Spinal cord (tissue), 10 donors: ENCODE measurements around the gene APOBEC3A. TPM values are rescaled to one million over a fixed set of nuclear protein-coding genes. Genes with fewer than 3 reads are reported as not detected.
"Not testable (repeated sequence)": the region's sequence is repeated elsewhere in the genome, so short reads cannot be mapped to it uniquely, and the experiment has no call there.

Experiments
- DNase-seq, 6 donors: peaks; one replicate each; pipeline versions ENCODE4 v3.0.0 to v3.0.0-alpha.2; 2013 to 2015; ENCODE audit warnings: low spot score in 6 of 6, low read depth in 4 of 6
- H3K27ac ChIP-seq: one replicate; pipeline ENCODE4 v1.5.1; 2013; ENCODE audit warnings: low read depth, low read length, control low read depth
- H3K27me3 ChIP-seq: one replicate; pipeline ENCODE4 v1.6.1; 2013; ENCODE audit warnings: low read length; ENCODE audit not compliant: control insufficient read depth, insufficient read depth
- H3K36me3 ChIP-seq: one replicate; pipeline ENCODE4 v1.6.1; 2013; ENCODE audit warnings: low read length; ENCODE audit not compliant: control insufficient read depth, insufficient read depth
- H3K4me1 ChIP-seq: one replicate; pipeline ENCODE4 v1.6.1; 2013; ENCODE audit warnings: low read length; ENCODE audit not compliant: control insufficient read depth, insufficient read depth
- H3K4me3 ChIP-seq: one replicate; pipeline ENCODE4 v1.5.1; 2013; ENCODE audit warnings: low read depth, low read length, control low read depth
- H3K9me3 ChIP-seq: one replicate; pipeline ENCODE4 v1.6.1; 2013; ENCODE audit warnings: low read length; ENCODE audit not compliant: control insufficient read depth, insufficient read depth
- WGBS: methylation state at CpG from one replicate; pipeline ENCODE4 v1.1.5; 2013; ENCODE audit warnings: missing lambda C conversion rate; ENCODE audit not compliant: insufficient coverage; 5-methylcytosine and 5-hydroxymethylcytosine counted together
- polyA plus RNA-seq, 2 donors: library from polyadenylated mRNA; unstranded; fragments of 120-200 nt; gene quantifications; one replicate each; pipeline ENCODE4 v1.2.1, GENCODE V29; 2013; ENCODE audit not compliant: insufficient read length in 2 of 2
- total RNA-seq, 2 donors: library from RNA; depleted of rRNA in 1 of 2; stranded (reverse); fragments of 120-200 nt in 1 of 2; fragments of >200 nt in 1 of 2; gene quantifications; one replicate each; pipeline versions ENCODE4 v1.2.3 to v1.2.4, GENCODE V29; 2013 to 2014
- donor health status: healthy.

Gene APOBEC3A
- total and polyA plus RNA-seq, 4 donors: 0.28 to 2.4 TPM; not detected in 2

DNA sequence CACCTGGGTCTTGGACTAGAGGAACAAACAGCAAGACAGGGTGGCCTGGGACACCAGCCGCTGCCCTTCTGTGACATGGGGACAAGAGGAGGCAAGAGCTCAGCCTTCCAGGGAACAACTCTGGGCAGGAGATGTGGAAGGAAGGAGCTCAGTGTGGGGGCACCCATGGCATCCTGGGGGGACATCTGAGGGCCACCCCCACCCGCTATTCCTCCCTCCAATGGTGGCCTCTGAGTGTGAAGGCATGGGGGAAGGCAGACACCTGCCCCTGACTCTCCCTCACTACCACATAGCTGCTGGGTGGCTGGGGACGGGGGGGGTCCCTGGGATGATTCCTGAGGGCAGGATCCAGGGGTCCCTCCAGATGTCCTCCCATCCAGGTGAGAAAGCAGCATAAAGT is 29.2 kb downstream of the APOBEC3A start:
- Histone ChIP-seq H3K27ac (no peak overlapping the region), H3K27me3 (no peaks in the 10 kb centered on the region), H3K36me3 (no peaks in the 10 kb centered on the region), H3K4me1 (peaks cover 13% of the 10 kb centered on the region), H3K9me3 (peaks cover 2% of the 10 kb centered on the region), H3K4me3 (no peak overlapping the region)
- WGBS: 83% methylated on average over 1 of the region's 3 CpGs
- no peak for DNase-seq

GRCh38 chr22:38987171-38987895 is 29.9 kb downstream of the APOBEC3A start:
- Histone ChIP-seq H3K4me3 (no peak overlapping the region), H3K36me3 (no peaks in the 10 kb centered on the region), H3K9me3 (peaks cover 2% of the 10 kb centered on the region), H3K27ac (no peak overlapping the region), H3K27me3 (no peaks in the 10 kb centered on the region), H3K4me1 (peaks cover 6% of the 10 kb centered on the region)
- DNase-seq: no peak
- 66% methylated on average over 3 of the region's 8 CpGs for WGBS

DNA sequence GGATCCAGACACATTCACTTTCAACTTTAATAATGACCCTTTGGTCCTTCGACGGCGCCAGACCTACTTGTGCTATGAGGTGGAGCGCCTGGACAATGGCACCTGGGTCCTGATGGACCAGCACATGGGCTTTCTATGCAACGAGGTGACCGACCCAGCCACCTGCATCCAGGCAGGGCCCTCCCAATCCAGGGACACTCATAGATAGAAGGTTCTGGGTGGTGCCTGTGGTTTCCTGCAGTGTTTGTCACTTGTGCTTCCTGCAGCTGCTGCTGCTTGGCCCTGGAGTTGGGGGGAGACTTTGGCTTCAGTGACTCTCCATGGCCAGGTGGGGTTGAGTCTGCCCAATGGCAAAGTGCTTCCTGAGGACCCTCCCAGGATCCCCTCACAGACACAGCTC is 32.1 kb downstream of the APOBEC3A start:
- Histone ChIP-seq H3K4me3 (no peak overlapping the region), H3K27me3 (no peaks in the 10 kb centered on the region), H3K27ac (no peak overlapping the region), H3K36me3 (no peaks in the 10 kb centered on the region), H3K4me1 (peaks cover 5% of the 10 kb centered on the region), H3K9me3 (no peaks in the 10 kb centered on the region)
- no peak for DNase-seq
- WGBS: 87% methylated on average over 3 of the region's 6 CpGs

DNA sequence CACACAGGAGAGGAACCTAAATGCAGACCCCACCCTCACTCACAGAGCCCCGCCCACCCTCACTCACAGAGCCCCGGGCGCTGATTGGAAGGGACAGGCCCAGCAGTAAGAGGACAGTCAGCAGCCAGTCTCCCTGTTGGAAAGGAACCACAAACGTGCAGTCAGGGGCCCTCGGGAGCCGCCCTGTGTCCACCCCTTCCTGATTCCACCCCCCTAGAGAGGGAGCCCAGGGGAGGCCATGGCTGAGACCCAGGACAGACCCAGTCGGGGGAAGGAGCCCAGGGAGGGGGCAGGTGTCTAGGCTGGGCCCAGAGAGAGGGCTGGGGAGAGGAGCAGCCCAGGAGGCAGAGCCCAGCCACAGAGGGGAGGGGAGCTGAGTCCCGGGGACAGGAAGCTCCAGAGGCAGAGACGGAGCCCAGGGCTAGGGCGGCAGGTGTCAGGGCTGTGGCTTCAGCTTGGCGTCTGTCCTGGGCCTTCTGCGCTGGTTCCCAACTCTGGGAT is 35.5 kb downstream of the APOBEC3A start:
- not testable (repeated sequence) for H3K27me3 ChIP-seq, H3K27ac ChIP-seq, H3K36me3 ChIP-seq, DNase-seq, H3K4me1 ChIP-seq, H3K9me3 ChIP-seq, H3K4me3 ChIP-seq
- WGBS: 30% methylated on average over 6 of the region's 12 CpGs

DNA sequence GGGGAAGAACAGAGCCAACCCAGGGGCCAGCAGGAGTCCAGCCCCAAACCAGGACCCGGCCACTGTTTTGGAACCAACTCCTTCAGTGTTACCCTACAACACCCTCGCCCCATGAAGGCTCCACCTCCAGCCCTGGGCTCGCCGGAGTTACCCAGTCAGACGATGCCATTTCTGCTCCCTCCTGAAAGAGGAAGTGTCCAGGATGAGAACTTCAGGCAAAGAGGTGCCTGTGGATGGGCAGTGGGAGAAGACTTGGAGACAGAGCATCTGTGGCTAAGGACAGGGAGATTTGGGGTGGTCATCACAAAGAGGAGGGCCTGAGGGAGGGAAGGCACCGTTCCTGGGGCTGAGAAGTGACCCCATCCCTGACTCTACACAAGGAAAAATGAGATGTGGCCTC is 38.7 kb downstream of the APOBEC3A start:
- Histone ChIP-seq H3K9me3 (no peaks in the 10 kb centered on the region), H3K27me3 (no peaks in the 10 kb centered on the region), H3K27ac (no peak overlapping the region), H3K4me3 (no peak overlapping the region), H3K4me1 (peaks cover 5% of the 10 kb centered on the region), H3K36me3 (no peaks in the 10 kb centered on the region)
- 56% methylated on average over 3 of the region's 6 CpGs for WGBS
- no peak for DNase-seq

DNA sequence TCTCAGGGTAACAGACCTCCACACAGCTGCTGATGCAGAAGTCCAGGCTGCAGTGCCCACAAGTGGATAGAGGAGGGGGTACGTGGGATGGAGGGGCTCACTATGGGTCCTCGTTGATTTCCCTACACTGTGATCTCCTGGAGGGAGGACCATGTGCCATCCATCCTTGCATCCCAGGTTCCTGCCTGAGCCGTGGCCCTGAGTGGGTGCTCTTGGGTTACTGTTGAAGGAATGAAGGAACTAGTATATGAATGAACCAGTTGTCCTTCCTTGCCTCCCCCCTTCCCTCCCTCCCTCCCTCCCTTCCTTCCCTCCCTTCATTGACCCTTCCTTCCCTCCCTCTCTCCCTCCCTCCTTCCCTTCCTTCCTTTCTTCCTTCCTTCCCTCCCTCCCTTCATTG is 40.1 kb downstream of the APOBEC3A start:
- H3K9me3 ChIP-seq: no peaks in the 10 kb centered on the region
- no peaks in the 10 kb centered on the region for H3K27me3 ChIP-seq
- no peaks in the 10 kb centered on the region for H3K36me3 ChIP-seq
- no CpG with 5 or more reads among the region's 3 CpGs for WGBS
- no peak for DNase-seq
- H3K4me3 ChIP-seq: no peak overlapping the region
- no peak overlapping the region for H3K27ac ChIP-seq
- peaks cover 5% of the 10 kb centered on the region for H3K4me1 ChIP-seq

DNA sequence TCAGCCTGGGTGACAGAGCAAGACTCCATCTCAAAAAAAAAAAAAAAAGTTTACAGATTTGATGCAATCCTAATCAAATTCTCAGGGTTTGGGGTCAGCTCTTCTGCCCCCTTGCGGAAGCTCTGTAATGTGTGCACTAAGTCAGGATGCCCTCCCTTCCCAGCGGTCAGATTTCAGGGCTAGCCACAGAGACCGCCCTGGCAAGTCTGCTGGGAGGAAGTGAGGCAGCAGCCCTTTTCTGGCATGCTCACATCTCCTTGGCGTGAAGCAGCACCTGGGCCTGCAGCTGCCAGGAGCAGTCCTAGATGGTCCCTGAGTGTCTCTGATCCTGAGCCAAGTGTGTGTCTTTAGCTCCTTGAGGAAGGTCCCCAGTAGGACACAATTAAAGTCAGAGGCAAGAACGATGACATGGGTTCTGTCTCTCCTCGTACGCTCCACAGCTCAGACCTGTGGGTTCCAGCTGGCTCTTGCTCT is 45.8 kb downstream of the APOBEC3A start:
- no peaks in the 10 kb centered on the region for H3K36me3 ChIP-seq
- no peaks in the 10 kb centered on the region for H3K27me3 ChIP-seq
- no peaks in the 10 kb centered on the region for H3K9me3 ChIP-seq
- H3K4me1 ChIP-seq: peaks cover 3% of the 10 kb centered on the region
- WGBS: 8% methylated on average over 7 of the region's 7 CpGs
- peak in 3 of 6 donors; percentile 31 to 83 (median 82) for DNase-seq
- H3K4me3 ChIP-seq: no peak overlapping the region
- no peak overlapping the region for H3K27ac ChIP-seq

DNA sequence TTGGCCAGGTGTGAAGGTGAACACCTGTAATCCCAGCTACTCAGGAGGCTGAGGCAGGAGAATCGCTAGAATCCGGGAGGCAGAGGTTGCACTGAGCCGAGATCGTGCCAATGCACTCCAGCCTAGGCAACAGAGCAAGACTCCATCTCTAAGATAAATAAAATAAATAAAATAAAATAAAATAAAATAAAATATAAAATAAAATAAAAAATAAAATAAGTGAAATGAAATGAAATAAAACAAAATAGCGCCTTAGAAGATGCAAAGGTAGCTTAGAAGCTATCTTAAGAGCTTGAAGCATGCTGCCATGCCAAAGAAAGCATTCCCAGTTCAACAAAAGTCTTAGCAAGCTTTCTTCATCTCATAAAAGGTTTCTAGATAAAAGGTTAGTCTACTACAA is 49.8 kb downstream of the APOBEC3A start:
- DNase-seq: no peak
- Histone ChIP-seq H3K9me3 (no peaks in the 10 kb centered on the region), H3K4me1 (peaks cover 3% of the 10 kb centered on the region), H3K27me3 (no peaks in the 10 kb centered on the region), H3K4me3 (no peak overlapping the region), H3K27ac (no peak overlapping the region), H3K36me3 (no peaks in the 10 kb centered on the region)
- 100% methylated on average over 2 of the region's 5 CpGs for WGBS

DNA sequence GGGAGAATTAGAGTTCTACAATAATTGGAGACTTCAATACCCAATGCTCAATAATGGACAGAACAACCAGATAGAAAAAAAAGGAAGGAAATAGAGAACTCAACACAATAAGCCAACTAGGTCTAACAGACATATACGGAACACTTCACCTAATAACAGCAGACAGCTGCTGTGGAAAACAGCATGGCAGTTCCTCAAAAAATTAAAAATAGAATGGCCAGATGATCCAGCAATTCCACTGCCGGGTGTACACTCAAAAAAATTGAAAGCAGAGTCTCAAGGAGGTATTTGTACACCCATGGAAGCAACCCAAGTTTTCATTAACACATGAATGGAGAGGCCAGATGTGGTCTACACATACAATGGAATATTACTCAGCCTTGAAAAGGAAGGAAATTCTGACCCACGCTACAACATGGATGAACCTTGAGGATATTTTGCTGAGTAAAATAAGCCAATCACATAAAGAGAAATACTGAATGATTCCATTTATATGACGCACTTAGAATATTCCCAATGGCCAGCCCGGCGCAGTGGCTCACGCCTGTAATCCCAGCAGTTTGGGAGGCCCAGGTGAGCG is 51.0 kb downstream of the APOBEC3A start:
- DNase-seq, H3K4me3 ChIP-seq, H3K27me3 ChIP-seq, H3K9me3 ChIP-seq, H3K36me3 ChIP-seq, H3K4me1 ChIP-seq, H3K27ac ChIP-seq: not testable (repeated sequence)
- 96% methylated on average over 5 of the region's 8 CpGs for WGBS

GRCh38 chr22:39010946-39011345 is 53.5 kb downstream of the APOBEC3A start:
- Histone ChIP-seq H3K27me3 (no peaks in the 10 kb centered on the region), H3K36me3 (no peaks in the 10 kb centered on the region), H3K9me3 (no peaks in the 10 kb centered on the region), H3K4me1 (peaks cover 19% of the 10 kb centered on the region), H3K27ac (no peak overlapping the region), H3K4me3 (no peak overlapping the region)
- no peak for DNase-seq
- WGBS: 98% methylated on average over 9 of the region's 15 CpGs
